T-cell (primary cell): ENCODE measurements around the gene MSH3. TPM values are rescaled to one million over a fixed set of nuclear protein-coding genes. Genes with fewer than 3 reads are reported as not detected.

Source experiments
- ATAC-seq, 4 experiments: fragments of 200-7000 bp in 3 of 4; fragments of 150-1000 bp in 1 of 4; cut with Tn5 transposase; replicated peaks in 1 of 4; 1 replicate in 3 of 4; 2 replicates in 1 of 4; pipeline ENCODE4 v1.10.0; 2021; ENCODE audit warnings: moderate library complexity in 3 of 4, mild to moderate bottlenecking in 2 of 4, moderate number of reproducible peaks in 1 of 4
- CTCF ChIA-PET, 2 donors: fragments of 300-600 bp; sonication (Branson Sonifier 250); formaldehyde crosslinking; loops; one replicate each; lab custom pipeline; 2022; ENCODE audit warnings: antibody characterized with exemption in 2 of 2; lab: Charles Lee
- POLR2A ChIA-PET, 2 donors: fragments of 300-600 bp; sonication (Branson Sonifier 250); formaldehyde crosslinking; loops; one replicate each; lab custom pipeline; 2022; ENCODE audit warnings: antibody characterized with exemption in 2 of 2; lab: Charles Lee
- DNase-seq, 35 experiments: peaks; one replicate each; pipeline versions ENCODE4 v3.0.0 to v3.0.0-alpha.2; 2013 to 2023
- H3K27ac ChIP-seq: one replicate; pipeline ENCODE4 v1.5.1; 2013; ENCODE audit warnings: low read length
- H3K27me3 ChIP-seq, 2 experiments: replicated peaks in 1 of 2; 1 replicate in 1 of 2; 2 replicates in 1 of 2; pipeline versions ENCODE4 v1.6.1 to v1.7.0; 2013; ENCODE audit warnings: low read length in 1 of 2, mixed read lengths in 1 of 2; ENCODE audit not compliant: control insufficient read depth in 2 of 2, insufficient read depth in 2 of 2; ENCODE audit errors: extremely low read depth in 1 of 2
- H3K36me3 ChIP-seq, 2 donors: 1 replicate in 1 of 2; 2 replicates in 1 of 2; pipeline versions ENCODE4 v1.6.1 to v1.7.0; 2013; ENCODE audit warnings: low read length in 1 of 2; ENCODE audit not compliant: control insufficient read depth in 2 of 2, insufficient read depth in 1 of 2; ENCODE audit errors: extremely low read depth in 1 of 2
- H3K4me1 ChIP-seq, 2 experiments: 1 replicate in 1 of 2; 2 replicates in 1 of 2; pipeline versions ENCODE4 v1.6.1 to v1.7.0; 2013; ENCODE audit warnings: low read length in 2 of 2, mixed read lengths in 1 of 2; ENCODE audit not compliant: insufficient read depth in 2 of 2, control insufficient read depth in 1 of 2; ENCODE audit errors: extremely low read depth in 1 of 2
- H3K4me3 ChIP-seq, 2 donors: 1 replicate in 1 of 2; 2 replicates in 1 of 2; pipeline versions ENCODE4 v1.5.1 to v1.7.0; 2013; ENCODE audit warnings: mild to moderate bottlenecking in 2 of 2, low read length in 1 of 2, moderate library complexity in 1 of 2; ENCODE audit not compliant: control insufficient read depth in 1 of 2; ENCODE audit errors: extremely low read depth in 1 of 2
- H3K9me3 ChIP-seq: 2 replicates; pipeline ENCODE4 v1.7.0; 2013
- H3K27ac Mint-ChIP-seq, 2 donors: one replicate each; pipeline ENCODE4 v1.8.0; 2020 to 2021; ENCODE audit warnings: mild to moderate bottlenecking in 2 of 2, mixed read lengths in 2 of 2
- H3K27me3 Mint-ChIP-seq, 2 donors: one replicate each; pipeline ENCODE4 v1.8.0; 2021 to 2022; ENCODE audit warnings: mixed read lengths in 2 of 2
- H3K36me3 Mint-ChIP-seq: one replicate; pipeline ENCODE4 v1.8.0; 2021; ENCODE audit warnings: mixed read lengths
- H3K4me1 Mint-ChIP-seq, 3 donors: one replicate each; pipeline ENCODE4 v1.8.0; 2020 to 2022; ENCODE audit warnings: mixed read lengths in 3 of 3, mild to moderate bottlenecking in 1 of 3
- H3K4me3 Mint-ChIP-seq, 3 donors: one replicate each; pipeline ENCODE4 v1.8.0; 2020 to 2022; ENCODE audit warnings: mild to moderate bottlenecking in 3 of 3, mixed read lengths in 3 of 3, moderate library complexity in 3 of 3
- H3K9me3 Mint-ChIP-seq, 3 donors: one replicate each; pipeline ENCODE4 v1.8.0; 2020 to 2022; ENCODE audit warnings: mixed read lengths in 3 of 3
- whole genome bisulfite sequencing: methylation state at CpG from one replicate; pipeline ENCODE4 v1.1.5; 2013; ENCODE audit warnings: missing lambda C conversion rate; ENCODE audit not compliant: insufficient coverage; 5-methylcytosine and 5-hydroxymethylcytosine counted together
- total RNA-seq, 35 experiments: library from RNA in 6 of 35; stranded (reverse) in 6 of 35; fragments of 120-200 nt in 1 of 35; gene quantifications; one replicate each; pipeline versions ENCODE4 v1.2.1 to v1.2.4 and lab custom pipeline; 2013 to 2026

The MSH3 gene
- total RNA-seq, 5 donors from 2014 or later (not counting 1 experiment from before 2014, with no cell fraction given) = 10.8 to 20.8 (median 16.3) TPM

DNA sequence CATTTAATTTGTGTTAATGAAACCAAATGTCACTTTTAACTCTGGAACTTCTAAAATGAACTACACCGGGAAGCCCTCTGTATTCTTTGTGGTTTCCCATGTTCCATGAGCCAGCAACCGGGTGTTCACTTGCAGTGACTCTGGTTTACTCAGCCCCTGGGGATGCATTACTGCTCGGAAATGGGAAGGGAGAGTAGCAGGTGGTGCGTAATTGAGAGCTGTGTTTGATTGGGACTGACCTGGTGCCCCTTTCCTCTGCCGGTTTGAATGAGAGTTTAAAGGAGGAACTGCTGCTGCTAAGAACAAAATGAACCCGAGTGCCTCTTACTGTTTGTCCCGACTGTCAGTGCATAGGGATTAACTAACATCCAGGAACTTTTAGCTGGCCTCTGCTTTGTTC, 100.4 kb downstream of the MSH3 start:
- H3K27ac ChIP-seq = peak overlapping the region; percentile 71

DNA sequence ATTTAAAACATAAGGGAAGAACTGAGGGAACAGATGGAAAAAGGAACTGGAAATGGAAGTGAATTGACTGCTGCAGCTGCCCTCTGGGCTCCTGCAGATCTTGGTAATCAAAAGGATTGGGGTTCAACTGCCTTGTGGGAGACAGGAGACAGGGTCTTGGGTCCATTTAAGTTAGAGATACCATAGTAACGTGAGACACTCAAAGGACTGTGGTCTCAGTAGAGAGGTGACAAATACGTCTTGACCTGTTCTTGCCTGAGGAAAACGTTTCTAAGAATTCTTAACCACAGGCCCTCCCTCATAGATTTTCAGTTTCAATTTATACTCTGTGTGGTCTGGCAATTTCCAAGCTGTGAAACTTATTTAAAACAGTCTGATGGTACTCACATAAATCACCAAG, 101.2 kb downstream of the MSH3 start:
- no peaks in the 10 kb centered on the region for H3K9me3 ChIP-seq
- ChIA-PET POLR2A (no interaction called here), CTCF (interaction anchor here in 1 of 2 donors (1.6 kb wide), 1 partner anchor 353 kb away, joined by 5 read pairs; no protein-coding TSS in a partner anchor)
- H3K27ac Mint-ChIP-seq = peak overlapping the region; percentile 91 to 96
- H3K27me3 Mint-ChIP-seq = no peaks in the 10 kb centered on the region
- peaks cover 0 to 4% (median 2%) of the 10 kb centered on the region in 3 donors for H3K9me3 Mint-ChIP-seq
- H3K27ac ChIP-seq = peak overlapping the region; percentile 71
- peaks cover 40% of the 10 kb centered on the region for H3K36me3 Mint-ChIP-seq
- WGBS = no CpG with 5 or more reads among the region's 3 CpGs
- peaks cover 62 to 72% (median 66%) of the 10 kb centered on the region in 3 donors for H3K4me1 Mint-ChIP-seq
- ATAC-seq (peak; percentile 70 to 92 (median 87)), DNase-seq (peak in 5 of 35 experiments; percentile 2 to 56 (median 5))
- peaks cover 15 to 21% of the 10 kb centered on the region in 2 experiments for H3K4me1 ChIP-seq
- H3K4me3 Mint-ChIP-seq = peak overlapping the region; percentile 44 to 75 (median 63)
- peaks cover 0 to 3% of the 10 kb centered on the region in 2 donors for H3K36me3 ChIP-seq
- no peaks in the 10 kb centered on the region for H3K27me3 ChIP-seq
- H3K4me3 ChIP-seq = peak overlapping the region in 1 of 2 donors; percentile 32

More for the DNA sequence above, 100.4 kb downstream of the MSH3 start:
- peaks cover 0 to 4% (median 2%) of the 10 kb centered on the region in 3 donors for H3K9me3 Mint-ChIP-seq
- H3K4me3 ChIP-seq = no peak overlapping the region
- ChIA-PET CTCF (no interaction called here), POLR2A (no interaction called here)
- no peaks in the 10 kb centered on the region for H3K27me3 ChIP-seq
- peak in 2 of 4 experiments; percentile 15 to 28 for ATAC-seq
- H3K36me3 ChIP-seq = peaks cover 0 to 3% of the 10 kb centered on the region in 2 donors
- H3K4me1 Mint-ChIP-seq = peaks cover 55 to 68% (median 58%) of the 10 kb centered on the region in 3 donors
- no peaks in the 10 kb centered on the region for H3K9me3 ChIP-seq
- peaks cover 15 to 21% of the 10 kb centered on the region in 2 experiments for H3K4me1 ChIP-seq
- H3K4me3 Mint-ChIP-seq = peak overlapping the region; percentile 44 to 75 (median 63)
- DNase-seq = no peak
- peaks cover 42% of the 10 kb centered on the region for H3K36me3 Mint-ChIP-seq
- H3K27me3 Mint-ChIP-seq = no peaks in the 10 kb centered on the region
- WGBS = 25% methylated on average over 7 of the region's 7 CpGs
- peak overlapping the region; percentile 91 to 96 for H3K27ac Mint-ChIP-seq

DNA sequence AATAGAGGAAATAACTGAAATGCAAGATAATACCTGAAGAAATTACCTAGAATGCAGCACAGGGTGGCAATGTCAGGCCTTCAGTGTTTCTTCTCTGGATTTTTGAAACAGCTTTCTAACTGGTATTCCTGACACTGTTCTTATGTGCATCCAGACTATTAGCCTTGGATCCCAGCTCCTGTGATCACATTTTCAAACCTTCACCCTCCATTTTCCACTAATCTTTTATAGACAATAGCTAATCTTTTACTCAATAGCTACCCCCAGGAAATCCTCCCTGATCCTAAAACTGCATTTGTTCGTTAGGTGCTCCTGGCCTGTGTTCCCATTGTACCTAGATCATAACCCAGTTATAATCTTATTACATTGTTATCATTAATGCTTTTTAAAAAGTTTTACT, 101.8 kb downstream of the MSH3 start:
- DNase-seq (peak in 1 of 35 experiments; percentile 17), ATAC-seq (peak in 1 of 4 experiments; percentile 42)
- no peaks in the 10 kb centered on the region for H3K9me3 ChIP-seq
- no CpG with 5 or more reads among the region's 1 CpG for WGBS
- peak overlapping the region; percentile 71 for H3K27ac ChIP-seq
- peaks cover 0 to 3% of the 10 kb centered on the region in 2 donors for H3K36me3 ChIP-seq
- ChIA-PET CTCF (interaction anchor here in 1 of 2 donors (0.6 to 1.6 kb wide), 2 partner anchors 54 to 352 kb away, joined by 3 to 5 read pairs; no protein-coding TSS in a partner anchor), POLR2A (no interaction called here)
- Mint-ChIP-seq H3K4me3 (peak overlapping the region; percentile 44 to 75 (median 63)), H3K9me3 (peaks cover 0 to 4% (median 2%) of the 10 kb centered on the region in 3 donors), H3K4me1 (peaks cover 66 to 77% (median 69%) of the 10 kb centered on the region in 3 donors), H3K27ac (peak overlapping the region; percentile 91 to 96), H3K36me3 (peaks cover 39% of the 10 kb centered on the region), H3K27me3 (no peaks in the 10 kb centered on the region)
- peaks cover 15 to 21% of the 10 kb centered on the region in 2 experiments for H3K4me1 ChIP-seq
- H3K4me3 ChIP-seq = no peak overlapping the region
- H3K27me3 ChIP-seq = no peaks in the 10 kb centered on the region

DNA sequence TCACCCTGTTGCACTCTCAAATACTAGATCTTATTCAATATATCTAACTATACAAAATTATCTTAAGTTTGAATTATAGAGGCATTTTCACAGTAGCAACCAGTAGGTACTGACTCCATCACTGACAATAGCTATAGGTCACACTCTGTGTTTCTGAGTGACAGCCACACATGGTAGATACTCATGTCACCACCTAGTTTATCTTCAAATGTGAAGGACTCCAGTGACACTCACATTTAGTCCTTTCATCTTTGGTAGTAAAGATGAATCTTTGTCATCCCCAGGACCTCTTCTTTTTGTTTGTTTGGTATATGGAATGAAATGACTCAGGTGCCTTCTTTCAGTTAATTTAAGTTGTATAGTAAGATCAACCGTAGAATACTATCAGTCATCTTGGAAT, 102.8 kb downstream of the MSH3 start:
- Mint-ChIP-seq H3K27me3 (no peaks in the 10 kb centered on the region), H3K27ac (peak overlapping the region; percentile 75 to 96), H3K4me1 (peaks cover 66 to 82% (median 71%) of the 10 kb centered on the region in 3 donors), H3K36me3 (peaks cover 30% of the 10 kb centered on the region), H3K9me3 (peaks cover 0 to 4% (median 2%) of the 10 kb centered on the region in 3 donors), H3K4me3 (no peak overlapping the region)
- DNase-seq = no peak
- Histone ChIP-seq H3K4me1 (peaks cover 15 to 21% of the 10 kb centered on the region in 2 experiments), H3K27ac (peak overlapping the region; percentile 71), H3K27me3 (no peaks in the 10 kb centered on the region), H3K36me3 (peaks cover 0 to 3% of the 10 kb centered on the region in 2 donors), H3K4me3 (no peak overlapping the region), H3K9me3 (no peaks in the 10 kb centered on the region)
- CTCF ChIA-PET = interaction anchor here in 1 of 2 donors (1.6 kb wide), 1 partner anchor 351 kb away, joined by 5 read pairs; no protein-coding TSS in a partner anchor
- POLR2A ChIA-PET = no interaction called here
- no peak for ATAC-seq
- no CpG with 5 or more reads among the region's 1 CpG for WGBS

DNA sequence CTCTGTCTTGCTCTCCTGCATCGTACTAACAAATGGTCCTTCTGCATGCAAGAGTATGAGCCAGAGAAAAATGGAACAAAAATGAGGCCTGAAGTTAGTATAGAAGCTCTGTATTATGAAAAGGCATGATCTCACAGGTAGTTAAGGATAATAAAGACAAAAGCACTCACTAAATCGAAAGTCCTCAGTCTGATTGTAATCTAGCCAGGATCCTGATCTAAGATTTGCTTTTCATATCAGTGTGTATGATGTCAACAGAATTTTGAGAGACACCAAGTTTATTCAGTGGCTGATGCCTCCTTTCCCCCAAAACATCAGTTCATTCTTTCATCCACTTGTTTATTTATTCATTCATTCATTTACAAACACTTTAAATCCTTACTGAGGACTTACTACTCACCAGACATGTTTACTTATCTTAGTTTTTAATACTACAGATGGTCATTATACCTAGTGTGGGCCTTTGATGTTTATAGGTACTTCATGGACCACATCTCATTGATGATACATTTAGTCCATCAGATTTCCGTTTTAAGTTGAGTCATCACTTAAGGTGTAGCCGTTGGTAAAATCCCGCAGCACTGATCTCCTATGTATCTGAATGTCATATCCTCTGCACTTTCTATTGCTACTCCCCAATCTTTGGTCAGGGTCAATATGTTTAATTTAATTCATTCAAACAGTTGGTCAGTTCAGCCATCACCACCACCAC, 105.6 kb downstream of the MSH3 start:
- Mint-ChIP-seq H3K27ac (peak overlapping the region; percentile 46 to 75), H3K4me1 (peaks cover 53 to 63% (median 55%) of the 10 kb centered on the region in 3 donors), H3K27me3 (no peaks in the 10 kb centered on the region), H3K36me3 (peaks cover 32% of the 10 kb centered on the region), H3K4me3 (no peak overlapping the region), H3K9me3 (no peaks in the 10 kb centered on the region)
- no peak overlapping the region for H3K27ac ChIP-seq
- 60% methylated on average over 1 of the region's 5 CpGs for WGBS
- no peaks in the 10 kb centered on the region for H3K9me3 ChIP-seq
- CTCF ChIA-PET = no interaction called here
- DNase-seq = no peak
- ATAC-seq = peak in 1 of 4 experiments; percentile 21
- peaks cover 11 to 18% of the 10 kb centered on the region in 2 experiments for H3K4me1 ChIP-seq
- POLR2A ChIA-PET = no interaction called here
- no peaks in the 10 kb centered on the region for H3K36me3 ChIP-seq
- H3K27me3 ChIP-seq = no peaks in the 10 kb centered on the region
- no peak overlapping the region for H3K4me3 ChIP-seq

DNA sequence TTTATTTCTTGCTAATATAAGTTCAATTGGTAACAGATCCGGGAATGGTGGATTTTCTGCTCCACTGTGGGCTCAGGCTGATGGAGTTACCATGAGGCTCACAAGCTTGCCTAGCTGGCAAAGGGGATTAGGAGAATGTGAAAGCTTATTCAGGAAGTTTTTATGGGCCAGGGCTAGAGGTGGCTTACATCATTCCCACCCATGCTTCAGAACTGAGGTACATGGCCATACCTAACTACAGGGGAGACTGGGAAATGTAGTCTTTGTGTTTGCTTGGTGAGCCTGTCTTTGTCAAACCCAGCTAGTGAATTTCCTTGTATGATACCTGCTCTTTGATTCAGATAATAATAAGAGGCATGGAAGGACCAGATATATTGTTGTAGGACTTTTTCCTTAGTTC, 106.2 kb downstream of the MSH3 start:
- Histone ChIP-seq H3K4me3 (no peak overlapping the region), H3K27me3 (no peaks in the 10 kb centered on the region), H3K4me1 (peaks cover 5 to 12% of the 10 kb centered on the region in 2 experiments), H3K9me3 (no peaks in the 10 kb centered on the region), H3K27ac (no peak overlapping the region), H3K36me3 (no peaks in the 10 kb centered on the region)
- Mint-ChIP-seq H3K9me3 (no peaks in the 10 kb centered on the region), H3K4me1 (peaks cover 46 to 56% (median 48%) of the 10 kb centered on the region in 3 donors), H3K36me3 (peaks cover 37% of the 10 kb centered on the region), H3K27me3 (no peaks in the 10 kb centered on the region), H3K4me3 (no peak overlapping the region), H3K27ac (peak overlapping the region; percentile 4 to 41)
- no peak for DNase-seq
- POLR2A ChIA-PET = no interaction called here
- WGBS = no CpG with 5 or more reads among the region's 1 CpG
- CTCF ChIA-PET = no interaction called here
- no peak for ATAC-seq
